ENCODE measurements around the gene C19orf53. TPM values are rescaled to one million over a fixed set of nuclear protein-coding genes. Genes with fewer than 3 reads are reported as not detected.
A peak's percentile ranks its signal among the peaks of the same experiment; 100 is the strongest.
"Not testable (repeated sequence)": the region's sequence is repeated elsewhere in the genome, so short reads cannot be mapped to it uniquely, and the experiment has no call there.

C19orf53 gene
- total RNA-seq, 4 donors from 2014 or later, result 114 to 129 (median 120) TPM

- no peak for DNase-seq
- WGBS, 2 donors, result 63% methylated on average over 1 of the region's 1 CpG; no CpG with 5 or more reads in 1 of the 2 donors
These were observed 31.5 kb upstream of the C19orf53 start for GRCh38 chr19:13742756-13743155.

GRCh38 chr19:13744174-13744573 is 30.1 kb upstream of the C19orf53 start:
- no peaks in the 10 kb centered on the region for H3K27me3 ChIP-seq
- H3K4me3 ChIP-seq, result no peak overlapping the region
- intact Hi-C loops (cut with DNase I), result no loop called here
- no peak for DNase-seq
- H3K27ac ChIP-seq, result no peak overlapping the region
- TF ChIP-seq CTCF (IDR thresholded peaks at IDR 0.05) (no peak), POLR2A (IDR thresholded peaks at IDR 0.05) (no peak)
- H3K36me3 ChIP-seq, result no peaks in the 10 kb centered on the region
- no peaks in the 10 kb centered on the region for H3K9me3 ChIP-seq
- H3K4me1 ChIP-seq, result peaks cover 7 to 16% (median 10%) of the 10 kb centered on the region in 3 donors

More at GRCh38 chr19:13742756-13743155, 31.5 kb upstream of the C19orf53 start:
- intact Hi-C loops (cut with DNase I), result no loop called here
- H3K27ac ChIP-seq, result no peak overlapping the region
- H3K4me1 ChIP-seq, result peaks cover 0 to 4% (median 0%) of the 10 kb centered on the region in 3 donors
- H3K4me3 ChIP-seq, result no peak overlapping the region
- TF ChIP-seq POLR2A (IDR thresholded peaks at IDR 0.05), result no peak
- no peak for TF ChIP-seq CTCF (IDR thresholded peaks at IDR 0.05)
- no peaks in the 10 kb centered on the region for H3K9me3 ChIP-seq
- no peaks in the 10 kb centered on the region for H3K36me3 ChIP-seq
- H3K27me3 ChIP-seq, result no peaks in the 10 kb centered on the region

GRCh38 chr19:13747098-13747453 is 27.2 kb upstream of the C19orf53 start:
- peaks cover 0 to 14% (median 8%) of the 10 kb centered on the region in 3 donors for H3K36me3 ChIP-seq
- peak overlapping the region; percentile 62 to 95 (median 91) for H3K4me3 ChIP-seq
- no peak for TF ChIP-seq CTCF (IDR thresholded peaks at IDR 0.05)
- no peak for TF ChIP-seq POLR2A (IDR thresholded peaks at IDR 0.05)
- peaks cover 10 to 36% (median 11%) of the 10 kb centered on the region in 3 donors for H3K4me1 ChIP-seq
- H3K9me3 ChIP-seq, result no peaks in the 10 kb centered on the region
- intact Hi-C loops (cut with DNase I), result no loop called here
- 85 to 90% methylated on average over 8 of the region's 8 CpGs for whole genome bisulfite sequencing, 2 donors
- DNase-seq, result no peak
- no peaks in the 10 kb centered on the region for H3K27me3 ChIP-seq
- H3K27ac ChIP-seq, result peak overlapping the region; percentile 93 to 98 (median 96)

- WGBS, 2 donors, result 1 to 3% methylated on average over 18 to 25 of the region's 25 CpGs
- peak in 1 of 6 experiments; percentile 3 for TF ChIP-seq CTCF (IDR thresholded peaks at IDR 0.05)
- TF ChIP-seq POLR2A (IDR thresholded peaks at IDR 0.05), result no peak
- Histone ChIP-seq H3K9me3 (no peaks in the 10 kb centered on the region), H3K27ac (peak overlapping the region; percentile 93 to 98 (median 96)), H3K36me3 (peaks cover 0 to 26% (median 14%) of the 10 kb centered on the region in 3 donors), H3K27me3 (no peaks in the 10 kb centered on the region), H3K4me3 (peak overlapping the region; percentile 62 to 95 (median 91)), H3K4me1 (peaks cover 10 to 36% (median 11%) of the 10 kb centered on the region in 3 donors)
- no peak for DNase-seq
- intact Hi-C loops (cut with DNase I), result no loop called here
These were observed 26.0 kb upstream of the C19orf53 start for GRCh38 chr19:13748169-13748828.

- 82 to 88% methylated on average over 12 to 13 of the region's 16 CpGs for WGBS, 2 donors
- H3K36me3 ChIP-seq, result peaks cover 12 to 57% (median 38%) of the 10 kb centered on the region in 3 donors
- intact Hi-C loops (cut with DNase I), result no loop called here
- peaks cover 10 to 36% (median 11%) of the 10 kb centered on the region in 3 donors for H3K4me1 ChIP-seq
- H3K27ac ChIP-seq, result no peak overlapping the region
- no peaks in the 10 kb centered on the region for H3K27me3 ChIP-seq
- DNase-seq, result no peak
- H3K4me3 ChIP-seq, result no peak overlapping the region
- H3K9me3 ChIP-seq, result no peaks in the 10 kb centered on the region
- TF ChIP-seq CTCF (IDR thresholded peaks at IDR 0.05) (no peak), POLR2A (IDR thresholded peaks at IDR 0.05) (no peak)
These were observed 22.8 kb upstream of the C19orf53 start for GRCh38 chr19:13751436-13751835.

GRCh38 chr19:13753622-13754021 is 20.6 kb upstream of the C19orf53 start:
- intact Hi-C loops (cut with DNase I); H3K27ac ChIP-seq; H3K27me3 ChIP-seq; H3K4me3 ChIP-seq; H3K9me3 ChIP-seq; DNase-seq: not testable (repeated sequence)
- peaks cover 4 to 26% (median 9%) of the 10 kb centered on the region in 3 donors for H3K4me1 ChIP-seq
- 82 to 91% methylated on average over 7 of the region's 7 CpGs for WGBS, 2 donors
- peaks cover 25 to 79% (median 59%) of the 10 kb centered on the region in 3 donors for H3K36me3 ChIP-seq

Data from esophagus squamous epithelium (tissue), 5 donors.